Neural progenitor cell (in vitro differentiated cells): ENCODE measurements around the gene SERPINA9.

Source experiments
- EZH2 ChIP-seq: fragments of 200-600 bp; sonication (generic); IDR thresholded peaks from 2 replicates; pipeline ENCODE4 v1.6.1; 2017; ENCODE audit warnings: antibody characterized with exemption, mild to moderate bottlenecking, moderate library complexity
- EZH2phosphoT487 ChIP-seq: fragments of 200-600 bp; sonication (generic); IDR thresholded peaks from 2 replicates; pipeline ENCODE4 v1.6.1; 2017; ENCODE audit warnings: antibody characterized with exemption
- TF ChIP-seq, protein P1 (sequence below): fragments of 200-600 bp; sonication (generic); IDR thresholded peaks from 2 replicates; pipeline ENCODE4 v1.5.1; 2017; ENCODE audit warnings: antibody characterized with exemption, mild to moderate bottlenecking

DNA sequence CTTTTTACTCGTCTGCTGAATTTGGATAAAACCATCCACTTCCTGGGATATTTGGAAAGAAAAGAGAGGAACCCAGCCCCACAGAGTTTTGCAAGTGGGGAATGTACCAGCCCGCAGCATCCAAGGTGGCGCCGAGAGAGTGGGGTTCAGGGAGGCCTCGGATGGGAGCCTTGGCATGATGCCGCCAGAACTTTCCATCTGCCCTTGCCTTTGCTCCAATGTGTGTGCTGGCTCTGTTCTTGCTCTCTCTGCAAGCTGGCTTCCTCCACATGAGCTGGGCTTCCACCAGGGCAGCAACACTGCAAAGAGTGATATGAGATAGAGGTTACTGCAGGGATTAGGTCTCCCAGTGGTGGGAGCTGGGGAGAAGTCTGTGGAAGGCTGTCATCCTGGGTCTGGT lies 39.9 kb upstream of the SERPINA9 start:
- TF ChIP-seq, protein P1, sequence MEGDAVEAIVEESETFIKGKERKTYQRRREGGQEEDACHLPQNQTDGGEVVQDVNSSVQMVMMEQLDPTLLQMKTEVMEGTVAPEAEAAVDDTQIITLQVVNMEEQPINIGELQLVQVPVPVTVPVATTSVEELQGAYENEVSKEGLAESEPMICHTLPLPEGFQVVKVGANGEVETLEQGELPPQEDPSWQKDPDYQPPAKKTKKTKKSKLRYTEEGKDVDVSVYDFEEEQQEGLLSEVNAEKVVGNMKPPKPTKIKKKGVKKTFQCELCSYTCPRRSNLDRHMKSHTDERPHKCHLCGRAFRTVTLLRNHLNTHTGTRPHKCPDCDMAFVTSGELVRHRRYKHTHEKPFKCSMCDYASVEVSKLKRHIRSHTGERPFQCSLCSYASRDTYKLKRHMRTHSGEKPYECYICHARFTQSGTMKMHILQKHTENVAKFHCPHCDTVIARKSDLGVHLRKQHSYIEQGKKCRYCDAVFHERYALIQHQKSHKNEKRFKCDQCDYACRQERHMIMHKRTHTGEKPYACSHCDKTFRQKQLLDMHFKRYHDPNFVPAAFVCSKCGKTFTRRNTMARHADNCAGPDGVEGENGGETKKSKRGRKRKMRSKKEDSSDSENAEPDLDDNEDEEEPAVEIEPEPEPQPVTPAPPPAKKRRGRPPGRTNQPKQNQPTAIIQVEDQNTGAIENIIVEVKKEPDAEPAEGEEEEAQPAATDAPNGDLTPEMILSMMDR: no peak
- TF ChIP-seq EZH2 (no peak), EZH2phosphoT487 (no peak)
